H1 (cell line): Measurements from ENCODE around the gene PITPNM1. TPM values are rescaled to one million over a fixed set of nuclear protein-coding genes. Genes with fewer than 3 reads are reported as not detected.

ENCODE experiments used
- CTCF ChIA-PET: fragments of 300-600 bp; sonication (Branson Sonifier 250); formaldehyde crosslinking; loops from one replicate; lab custom pipeline; 2021; ENCODE audit not compliant: partially characterized antibody; lab: Charles Lee
- POLR2A ChIA-PET: fragments of 300-600 bp; sonication (Branson Sonifier 250); formaldehyde crosslinking; loops from one replicate; lab custom pipeline; 2021; ENCODE audit warnings: inconsistent platforms; ENCODE audit not compliant: partially characterized antibody; lab: Charles Lee
- DNase-seq, 2 experiments: peaks; one replicate each; pipeline versions ENCODE4 v3.0.0 to v3.0.0-alpha.2; 2010 to 2022; ENCODE audit warnings: low spot score in 2 of 2, low read depth in 1 of 2, mixed read lengths in 1 of 2
- FAIRE-seq: peaks from 2 replicates; lab custom pipeline; 2011; peaks lifted over from hg19 to GRCh38; lab: Jason Lieb, UNC
- H2AFZ ChIP-seq: 2 replicates; pipeline ENCODE4 v1.8.1; 2012; ENCODE audit warnings: low read length, inconsistent platforms
- H2AK5ac ChIP-seq: 2 replicates; pipeline ENCODE4 v1.6.1; 2013; ENCODE audit warnings: low read depth, low read length
- H2BK120ac ChIP-seq: replicated peaks from 2 replicates; pipeline ENCODE3; 2013; ENCODE audit warnings: low read depth, low read length, inconsistent platforms
- H2BK12ac ChIP-seq: 2 replicates; pipeline ENCODE4 v1.6.1; 2013; ENCODE audit warnings: low read depth, low read length
- H2BK15ac ChIP-seq: 2 replicates; pipeline ENCODE4 v1.6.1; 2013; ENCODE audit warnings: low read length
- H2BK20ac ChIP-seq: 2 replicates; pipeline ENCODE4 v1.6.1; 2013; ENCODE audit warnings: low read length
- H2BK5ac ChIP-seq: 2 replicates; pipeline ENCODE4 v1.6.1; 2013; ENCODE audit warnings: low read depth, low read length
- H3K14ac ChIP-seq: 2 replicates; pipeline ENCODE4 v1.6.1; 2013; ENCODE audit warnings: inconsistent platforms; ENCODE audit not compliant: insufficient read length
- H3K18ac ChIP-seq: 2 replicates; pipeline ENCODE4 v1.6.1; 2013; ENCODE audit warnings: low read length; ENCODE audit errors: extremely low read depth
- H3K23ac ChIP-seq: 2 replicates; pipeline ENCODE4 v1.6.1; 2013; ENCODE audit warnings: inconsistent platforms; ENCODE audit not compliant: insufficient read length
- H3K23me2 ChIP-seq: 2 replicates; pipeline ENCODE4 v1.6.1; 2013; ENCODE audit warnings: low read depth, low read length
- H3K27ac ChIP-seq: 2 replicates; pipeline ENCODE4 v1.6.1; 2011; ENCODE audit warnings: low read depth, low read length, inconsistent platforms
- H3K27me3 ChIP-seq, 4 experiments: replicated peaks in 1 of 4; 1 replicate in 1 of 4; 2 replicates in 3 of 4; pipeline versions ENCODE4 v1.6.1 to v1.8.1; 2011 to 2013; ENCODE audit warnings: low read length in 3 of 4, mild to moderate bottlenecking in 3 of 4, inconsistent platforms in 2 of 4, mixed read lengths in 2 of 4, moderate library complexity in 1 of 4; ENCODE audit not compliant: control insufficient read depth in 3 of 4, insufficient read depth in 3 of 4; ENCODE audit errors: extremely low read depth in 1 of 4
- H3K36me3 ChIP-seq, 4 experiments: 2 replicates each; pipeline versions ENCODE4 v1.6.1 to v1.8.1; 2011 to 2013; ENCODE audit warnings: mild to moderate bottlenecking in 4 of 4, low read length in 3 of 4, moderate library complexity in 2 of 4, control low read depth in 1 of 4, inconsistent platforms in 1 of 4; ENCODE audit not compliant: insufficient read depth in 4 of 4, control insufficient read depth in 2 of 4
- H3K4ac ChIP-seq: replicated peaks from 2 replicates; pipeline ENCODE3; 2013; ENCODE audit warnings: low read length, low read depth, mixed read lengths, inconsistent platforms; ENCODE audit not compliant: insufficient read length
- H3K4me1 ChIP-seq, 4 experiments: replicated peaks in 1 of 4; 1 replicate in 1 of 4; 2 replicates in 3 of 4; pipeline versions ENCODE4 v1.6.1 to v1.8.1; 2011 to 2013; ENCODE audit warnings: low read length in 3 of 4, inconsistent platforms in 2 of 4, mixed read lengths in 1 of 4; ENCODE audit not compliant: insufficient read depth in 4 of 4, control insufficient read depth in 3 of 4
- H3K4me2 ChIP-seq, 2 experiments: 2 replicates each; pipeline versions ENCODE4 v1.6.1 to v1.8.1; 2011 to 2013; ENCODE audit warnings: low read depth in 2 of 2, low read length in 2 of 2, control low read depth in 1 of 2, inconsistent platforms in 1 of 2, mild to moderate bottlenecking in 1 of 2; ENCODE audit not compliant: insufficient read depth in 1 of 2
- H3K4me3 ChIP-seq, 4 experiments: fragments of 200-600, 300-600 bp in 1 of 4; sonication (generic), shearing (Covaris generic), sonication (Bioruptor Twin) in 1 of 4; 2 replicates each; pipeline versions ENCODE4 v1.5.1 to v1.8.1; 2011 to 2016; ENCODE audit warnings: low read length in 4 of 4, low read depth in 3 of 4, control low read depth in 2 of 4, inconsistent platforms in 2 of 4, mild to moderate bottlenecking in 2 of 4, mixed read lengths in 1 of 4, moderate library complexity in 1 of 4; ENCODE audit not compliant: insufficient read depth in 2 of 4; ENCODE audit errors: extremely low read depth in 1 of 4
- H3K56ac ChIP-seq: replicated peaks from 2 replicates; pipeline ENCODE3; 2013; ENCODE audit warnings: low read depth, mild to moderate bottlenecking, mixed read lengths, low read length, inconsistent platforms; ENCODE audit not compliant: insufficient read length
- H3K79me1 ChIP-seq: 2 replicates; pipeline ENCODE4 v1.6.1; 2013; ENCODE audit warnings: low read depth, low read length, control low read depth
- H3K79me2 ChIP-seq, 2 experiments: 2 replicates each; pipeline versions ENCODE4 v1.6.1 to v1.8.1; 2012 to 2013; ENCODE audit warnings: low read length in 2 of 2, mild to moderate bottlenecking in 2 of 2, inconsistent platforms in 1 of 2; ENCODE audit not compliant: insufficient read depth in 2 of 2, control insufficient read depth in 1 of 2
- H3K9ac ChIP-seq, 4 experiments: replicated peaks in 1 of 4; 1 replicate in 1 of 4; 2 replicates in 3 of 4; pipeline versions ENCODE4 v1.6.1 to v1.8.1; 2011 to 2013; ENCODE audit warnings: low read depth in 3 of 4, low read length in 3 of 4, control low read depth in 2 of 4, mild to moderate bottlenecking in 2 of 4, moderate library complexity in 2 of 4, inconsistent platforms in 1 of 4; ENCODE audit errors: extremely low read depth in 1 of 4
- H3K9me3 ChIP-seq, 2 experiments: 2 replicates each; pipeline versions ENCODE4 v1.6.1 to v1.8.1; 2012 to 2013; ENCODE audit warnings: mild to moderate bottlenecking in 2 of 2, moderate library complexity in 2 of 2, control low read depth in 1 of 2, inconsistent platforms in 1 of 2, low read depth in 1 of 2, low read length in 1 of 2, mixed read lengths in 1 of 2; ENCODE audit not compliant: insufficient read depth in 2 of 2
- H4K20me1 ChIP-seq, 2 experiments: replicated peaks in 1 of 2; 2 replicates each; pipeline versions ENCODE3 to v1.8.1; 2011 to 2013; ENCODE audit warnings: inconsistent platforms in 2 of 2, low read length in 2 of 2, mild to moderate bottlenecking in 1 of 2; ENCODE audit not compliant: insufficient read depth in 2 of 2, control insufficient read depth in 1 of 2
- H4K5ac ChIP-seq: 2 replicates; pipeline ENCODE4 v1.6.1; 2013; ENCODE audit warnings: low read length, low read depth, mixed read lengths, inconsistent platforms; ENCODE audit not compliant: insufficient read length
- H4K8ac ChIP-seq: 2 replicates; pipeline ENCODE4 v1.8.0; 2013; ENCODE audit warnings: mild to moderate bottlenecking, moderate library complexity, low read length, inconsistent platforms; ENCODE audit not compliant: insufficient read depth; ENCODE audit errors: extremely low read depth
- H4K91ac ChIP-seq: replicated peaks from 2 replicates; pipeline ENCODE3; 2013; ENCODE audit warnings: low read length, mixed read lengths, inconsistent platforms; ENCODE audit not compliant: insufficient read length
- EZH2 ChIP-seq: fragments of 200-600 bp; sonication (generic); IDR thresholded peaks from 2 replicates; pipeline ENCODE4 v1.7.1; 2012; ENCODE audit warnings: low read depth, mild to moderate bottlenecking, moderate library complexity, low read length, inconsistent platforms; ENCODE audit not compliant: severe bottlenecking
- KDM1A ChIP-seq: fragments of 200-600, 300-600 bp; sonication (generic); IDR thresholded peaks from 2 replicates; pipeline ENCODE4 v1.7.1; 2016; ENCODE audit warnings: mild to moderate bottlenecking, low read length, borderline replicate concordance
- MAFK ChIP-seq: IDR thresholded peaks from 2 replicates; pipeline ENCODE4 v1.6.1; 2012; ENCODE audit warnings: low read depth, mild to moderate bottlenecking, improper control_type of control experiment, low read length
- MAX ChIP-seq: IDR thresholded peaks from 2 replicates; pipeline ENCODE4 v1.6.1; 2012; ENCODE audit warnings: inconsistent platforms
- PHF8 ChIP-seq: fragments of 200-600 bp; sonication (generic); conservative IDR thresholded peaks from 2 replicates; pipeline ENCODE4 v1.7.1; 2012; ENCODE audit warnings: low read depth, mild to moderate bottlenecking, inconsistent platforms, low read length, moderate library complexity
- USF2 ChIP-seq: IDR thresholded peaks from 2 replicates; pipeline ENCODE4 v1.6.1; 2011; ENCODE audit warnings: low read length, improper control_type of control experiment
- WGBS, 2 experiments: shearing (Covaris generic) in 1 of 2; methylation state at CpG; one replicate each; pipeline versions ENCODE4 v1.1.6 to v1.1.7; 2013 to 2015; ENCODE audit warnings: low lambda C conversion rate in 2 of 2, mixed read lengths in 2 of 2, inconsistent platforms in 1 of 2, low coverage in 1 of 2, missing lambda C conversion rate in 1 of 2; ENCODE audit not compliant: insufficient replicate concordance in 2 of 2, insufficient coverage in 1 of 2, insufficient read length in 1 of 2; ENCODE audit errors: extremely low coverage in 1 of 2, missing lambda C conversion rate in 1 of 2; 5-methylcytosine and 5-hydroxymethylcytosine counted together
- polyA plus RNA-seq, 7 experiments: library from polyadenylated mRNA; depleted of rRNA in 3 of 7; stranded (reverse) in 5 of 7; unstranded in 2 of 7; fragments of >200 nt in 5 of 7; fragments of 200-250 nt in 2 of 7; gene quantifications; 1 replicate in 5 of 7; 2 replicates in 1 of 7; 4 replicates in 1 of 7; pipeline versions ENCODE4 v1.2.1 to v1.2.3, GENCODE V29; 2011 to 2013; ENCODE audit warnings: missing spikeins in 2 of 7, mixed read lengths in 2 of 7
- total RNA-seq: library from RNA; stranded (reverse); fragmentation: NEBNext Ultra II Directional; extraction: Animal tissue kit (Norgen Biotek cat#: 25700); gene quantifications from 2 replicates; pipeline ENCODE4 v1.2.1, GENCODE V29; 2021

The PITPNM1 gene
- total and polyA plus RNA-seq, 2 of the 8 experiments (the other 6 are each of a cell fraction or from before 2014, with no cell fraction given): 27.2 to 52.7 TPM

- no peak overlapping the region for H2AFZ ChIP-seq
- H3K36me3 ChIP-seq: no peaks in the 10 kb centered on the region
- no peak overlapping the region for H2BK20ac ChIP-seq
- no peak for DNase-seq
- no peak overlapping the region for H2BK120ac ChIP-seq
- no peak overlapping the region for H2AK5ac ChIP-seq
- no peak overlapping the region for H3K27ac ChIP-seq
- no peaks in the 10 kb centered on the region for H3K79me1 ChIP-seq
- no peaks in the 10 kb centered on the region for H3K27me3 ChIP-seq
- H3K4me3 ChIP-seq: no peak overlapping the region
- H3K4ac ChIP-seq: no peak overlapping the region
- H3K23ac ChIP-seq: no peak overlapping the region
- peaks cover 6 to 11% of the 10 kb centered on the region in 2 experiments for H3K9me3 ChIP-seq
- H2BK5ac ChIP-seq: no peak overlapping the region
- no peak overlapping the region for H4K91ac ChIP-seq
- no peaks in the 10 kb centered on the region for H3K79me2 ChIP-seq
- H2BK15ac ChIP-seq: no peak overlapping the region
- H4K8ac ChIP-seq: no peak overlapping the region
- no peak overlapping the region for H3K18ac ChIP-seq
- ChIA-PET CTCF (no interaction called here), POLR2A (no interaction called here)
- no peak overlapping the region for H3K56ac ChIP-seq
- WGBS, 2 experiments: 88% methylated on average over 4 of the region's 4 CpGs; no CpG with 5 or more reads in 1 of the 2 experiments
- H3K4me2 ChIP-seq: no peak overlapping the region
- H2BK12ac ChIP-seq: no peak overlapping the region
- FAIRE-seq: no peak
- no peak overlapping the region for H4K5ac ChIP-seq
- no peak overlapping the region for H3K9ac ChIP-seq
- H4K20me1 ChIP-seq: no peaks in the 10 kb centered on the region
- H3K14ac ChIP-seq: no peak overlapping the region
- no peaks in the 10 kb centered on the region; a peak in 1 of 7 replicates for H3K4me1 ChIP-seq
- peaks cover 7% of the 10 kb centered on the region; the same call in 1 of the 2 replicates for H3K23me2 ChIP-seq
- TF ChIP-seq USF2 (no peak), EZH2 (no peak), KDM1A (no peak), MAFK (no peak), MAX (no peak), PHF8 (no peak)
These were observed 23.2 kb upstream of the PITPNM1 start for GRCh38 chr11:67528376-67528775.
